Occipital lobe (tissue), 2 donors: ENCODE results near the gene TMEM212. TPM values are rescaled to one million over a fixed set of nuclear protein-coding genes. Genes with fewer than 3 reads are reported as not detected.
"Not testable (repeated sequence)": the region's sequence is repeated elsewhere in the genome, so short reads cannot be mapped to it uniquely, and the experiment has no call there.

ENCODE experiments used
- DNase-seq: peaks from one replicate; lab custom pipeline; 2025; lab: John Stamatoyannopoulos, UW
- total RNA-seq: library from RNA; depleted of rRNA; stranded (reverse); fragments of >200 nt; gene quantifications from one replicate; pipeline ENCODE4 v1.2.3, GENCODE V29; 2014

TMEM212 gene
- total RNA-seq, 1 donor from 2014 or later = not detected

- DNase-seq = no peak
Observed at GRCh38 chr3:171812811-171813210, 30.3 kb upstream of the TMEM212 start.

- DNase-seq = no peak
Observed at GRCh38 chr3:171813278-171813896, 29.8 kb upstream of the TMEM212 start.

GRCh38 chr3:171813897-171814460 is 29.2 kb upstream of the TMEM212 start:
- no peak for DNase-seq

GRCh38 chr3:171814662-171815061 is 28.5 kb upstream of the TMEM212 start:
- not testable (repeated sequence) for DNase-seq

- DNase-seq = no peak
Observed at GRCh38 chr3:171815973-171816595, 27.1 kb upstream of the TMEM212 start.

- no peak for DNase-seq
Observed at GRCh38 chr3:171817074-171817800, 25.9 kb upstream of the TMEM212 start.

GRCh38 chr3:171821044-171821443 is 22.1 kb upstream of the TMEM212 start:
- DNase-seq = no peak

- no peak for DNase-seq
Observed at GRCh38 chr3:171821778-171822358, 21.3 kb upstream of the TMEM212 start.

GRCh38 chr3:171822431-171823106 is 20.6 kb upstream of the TMEM212 start:
- DNase-seq = no peak

- DNase-seq = no peak
Observed at GRCh38 chr3:171824116-171824515, 19.0 kb upstream of the TMEM212 start.

GRCh38 chr3:171824824-171825221 is 18.3 kb upstream of the TMEM212 start:
- no peak for DNase-seq

GRCh38 chr3:171825222-171825828 is 17.8 kb upstream of the TMEM212 start:
- DNase-seq = no peak

GRCh38 chr3:171827385-171827784 is 15.8 kb upstream of the TMEM212 start:
- DNase-seq = no peak

GRCh38 chr3:171827836-171828458 is 15.2 kb upstream of the TMEM212 start:
- DNase-seq = no peak

- no peak for DNase-seq
Observed at GRCh38 chr3:171828902-171829770, 14.0 kb upstream of the TMEM212 start.

GRCh38 chr3:171829841-171830517 is 13.2 kb upstream of the TMEM212 start:
- peak; percentile 27 for DNase-seq

- no peak for DNase-seq
Observed at GRCh38 chr3:171830518-171830875, 12.7 kb upstream of the TMEM212 start.

GRCh38 chr3:171831936-171832335 is 11.2 kb upstream of the TMEM212 start:
- DNase-seq = no peak

- DNase-seq = no peak
Observed at GRCh38 chr3:171832989-171833388, 10.2 kb upstream of the TMEM212 start.
